ENCODE data around the gene FOLR2. TPM values are rescaled to one million over a fixed set of nuclear protein-coding genes. Genes with fewer than 3 reads are reported as not detected.

FOLR2 gene
- total RNA-seq, 1 donor = not detected

DNA sequence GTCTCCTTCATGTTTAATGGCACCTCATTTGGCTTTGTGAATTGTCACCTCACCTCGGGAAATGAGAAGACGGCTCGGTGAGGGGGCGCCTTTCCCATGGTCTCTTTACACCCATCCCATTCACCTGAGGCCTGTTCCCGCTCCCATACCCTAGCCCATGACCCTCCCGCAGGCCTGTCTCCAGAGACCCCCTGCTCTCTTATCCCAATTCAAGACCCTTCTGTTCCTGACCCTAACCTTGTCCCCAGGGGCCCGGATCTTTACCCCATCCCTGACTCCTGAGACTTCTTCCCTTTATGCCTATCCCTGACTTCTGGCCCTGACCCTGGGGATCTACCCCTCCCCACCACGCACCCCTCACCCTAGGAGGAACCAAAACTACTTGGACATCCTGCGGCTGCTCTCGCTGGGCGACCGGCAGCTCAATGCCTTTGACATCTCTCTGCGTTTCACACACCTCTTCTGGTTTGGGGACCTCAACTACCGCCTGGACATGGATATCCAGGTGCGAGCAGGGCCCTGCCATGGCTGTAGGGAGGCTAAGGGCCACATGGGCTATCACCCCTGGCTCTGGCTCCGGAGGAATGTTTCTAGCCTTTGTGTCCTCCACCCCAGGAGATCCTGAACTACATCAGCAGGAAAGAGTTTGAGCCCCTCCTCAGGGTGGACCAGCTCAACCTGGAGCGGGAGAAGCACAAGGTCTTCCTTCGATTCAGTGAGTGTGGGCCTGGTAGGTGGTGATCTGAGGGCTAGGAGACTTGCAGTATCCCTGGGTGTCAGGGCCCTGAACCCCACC, 15.9 kb downstream of the FOLR2 start:
- no peak for DNase-seq (ENCODE audit: low read depth)
- H3K4me3 ChIP-seq (ENCODE audit: low read depth, low read length) = no peak overlapping the region
- no peak for TF ChIP-seq CTCF (IDR thresholded peaks at IDR 0.05; ENCODE audit: insufficient read depth, low read depth, low read length)

- TF ChIP-seq CTCF (IDR thresholded peaks at IDR 0.05; ENCODE audit: insufficient read depth, low read depth, low read length) = no peak
- no peak for DNase-seq (ENCODE audit: low read depth)
- H3K4me3 ChIP-seq (ENCODE audit: low read depth, low read length) = no peak overlapping the region
Observed at GRCh38 chr11:72233056-72233772, 16.6 kb downstream of the FOLR2 start.

- no peak overlapping the region for H3K4me3 ChIP-seq (ENCODE audit: low read depth, low read length)
- DNase-seq (ENCODE audit: low read depth) = no peak
- TF ChIP-seq CTCF (IDR thresholded peaks at IDR 0.05; ENCODE audit: insufficient read depth, low read depth, low read length) = no peak
Observed at GRCh38 chr11:72233773-72234513, 17.3 kb downstream of the FOLR2 start.

GRCh38 chr11:72234514-72234830, 17.9 kb downstream of the FOLR2 start:
- no peak overlapping the region for H3K4me3 ChIP-seq (ENCODE audit: low read depth, low read length)
- TF ChIP-seq CTCF (IDR thresholded peaks at IDR 0.05; ENCODE audit: insufficient read depth, low read depth, low read length) = no peak
- DNase-seq (ENCODE audit: low read depth) = no peak

- no peak for DNase-seq (ENCODE audit: low read depth)
- TF ChIP-seq CTCF (IDR thresholded peaks at IDR 0.05; ENCODE audit: insufficient read depth, low read depth, low read length) = no peak
- H3K4me3 ChIP-seq (ENCODE audit: low read depth, low read length) = no peak overlapping the region
Observed at GRCh38 chr11:72234920-72235319, 18.3 kb downstream of the FOLR2 start.

- DNase-seq (ENCODE audit: low read depth) = no peak
- H3K4me3 ChIP-seq (ENCODE audit: low read depth, low read length) = no peak overlapping the region
- no peak for TF ChIP-seq CTCF (IDR thresholded peaks at IDR 0.05; ENCODE audit: insufficient read depth, low read depth, low read length)
Observed at GRCh38 chr11:72235351-72236057, 18.9 kb downstream of the FOLR2 start.
